Psoas muscle (tissue), 8 donors: ENCODE data around the gene RPL38. TPM values are rescaled to one million over a fixed set of nuclear protein-coding genes. Genes with fewer than 3 reads are reported as not detected.

ENCODE experiments used
- ATAC-seq, 4 donors: fragments of 200-7000 bp; cut with Tn5 transposase; one replicate each; pipeline ENCODE4 v1.9.1; 2020; ENCODE audit warnings: moderate library complexity in 3 of 4, mild to moderate bottlenecking in 2 of 4
- DNase-seq, 2 donors: peaks; one replicate each; pipeline ENCODE4 v3.0.0-alpha.2; 2020
- H3K27ac ChIP-seq: fragments of 200-600 bp; one replicate; pipeline ENCODE4 v1.8.0; 2022
- H3K27me3 ChIP-seq, 3 donors: fragments of 200-600 bp in 1 of 3; one replicate each; pipeline versions ENCODE4 v1.6.1 to v1.8.0; 2013 to 2022; ENCODE audit warnings: low read length in 2 of 3, mild to moderate bottlenecking in 2 of 3, moderate library complexity in 1 of 3; ENCODE audit not compliant: insufficient read depth in 3 of 3
- H3K36me3 ChIP-seq, 2 donors: fragments of 200-600 bp in 1 of 2; one replicate each; pipeline versions ENCODE4 v1.6.1 to v1.8.0; 2013 to 2022; ENCODE audit warnings: low read depth in 1 of 2, mild to moderate bottlenecking in 1 of 2, moderate library complexity in 1 of 2; ENCODE audit not compliant: insufficient read depth in 1 of 2
- H3K4me1 ChIP-seq: fragments of 200-600 bp; one replicate; pipeline ENCODE4 v1.8.0; 2022
- H3K4me3 ChIP-seq: fragments of 200-600 bp; one replicate; pipeline ENCODE4 v1.8.0; 2022; ENCODE audit warnings: mild to moderate bottlenecking
- H3K9me3 ChIP-seq: fragments of 200-600 bp; one replicate; pipeline ENCODE4 v1.8.0; 2022
- WGBS, 3 donors: extraction: QIAGEN DNeasy Blood & Tissue Kit; methylation state at CpG; one replicate each; pipeline versions ENCODE4 v1.1.6 to v1.1.7; 2013; 5-methylcytosine and 5-hydroxymethylcytosine counted together
- intact Hi-C, 2 donors: fragments of 100-400 bp; cut with DNase I; formaldehyde crosslinking; loops; one replicate each; pipeline versions ENCODE4 v1.11.0 to v1.14.2; 2022
- polyA plus RNA-seq, 3 donors: library from polyadenylated mRNA; stranded (reverse); fragments of 200-250 nt; gene quantifications; one replicate each; pipeline ENCODE4 v1.2.3, GENCODE V29; 2013
- total RNA-seq, 4 donors: library from RNA; stranded (reverse); fragmentation: NEBNext Ultra II Directional in 2 of 4; extraction: Animal tissue kit (Norgen Biotek cat#: 25700) in 2 of 4; gene quantifications; one replicate each; pipeline versions ENCODE4 v1.2.1 to v1.2.4, GENCODE V29; 2021 to 2023
- TF ChIP-seq, protein P1 (sequence below): fragments of 200-600 bp; IDR thresholded peaks from one replicate; pipeline ENCODE4 v1.8.0; 2022; ENCODE audit warnings: antibody characterized with exemption
- donor health status: healthy with polysubstance abuse.
- donor health status: DM: no; HTN: no; CAD: no; lungs with moderate emphysema.
- donor health status: Bipolar disorder and iron deficiency.
- donor health status: healthy.
- donor health status: DM: yes; HTN: yes; CAD: no.
- donor health status: DM: no; HTN: no; CAD: no.
- donor health status: DM: no; HTN: no; CAD: no.
- donor health status: DM: yes; HTN: yes; CAD: no.

The RPL38 gene
- total and polyA plus RNA-seq, 7 donors, result 1,032 to 1,956 (median 1,360) TPM

- Histone ChIP-seq H3K9me3 (no peaks in the 10 kb centered on the region), H3K36me3 (no peaks in the 10 kb centered on the region), H3K27ac (no peak overlapping the region), H3K4me1 (no peaks in the 10 kb centered on the region), H3K27me3 (peaks cover 0 to 37% (median 6%) of the 10 kb centered on the region in 3 donors), H3K4me3 (no peak overlapping the region)
- DNase-seq (no peak), ATAC-seq (no peak)
- TF ChIP-seq, protein P1, sequence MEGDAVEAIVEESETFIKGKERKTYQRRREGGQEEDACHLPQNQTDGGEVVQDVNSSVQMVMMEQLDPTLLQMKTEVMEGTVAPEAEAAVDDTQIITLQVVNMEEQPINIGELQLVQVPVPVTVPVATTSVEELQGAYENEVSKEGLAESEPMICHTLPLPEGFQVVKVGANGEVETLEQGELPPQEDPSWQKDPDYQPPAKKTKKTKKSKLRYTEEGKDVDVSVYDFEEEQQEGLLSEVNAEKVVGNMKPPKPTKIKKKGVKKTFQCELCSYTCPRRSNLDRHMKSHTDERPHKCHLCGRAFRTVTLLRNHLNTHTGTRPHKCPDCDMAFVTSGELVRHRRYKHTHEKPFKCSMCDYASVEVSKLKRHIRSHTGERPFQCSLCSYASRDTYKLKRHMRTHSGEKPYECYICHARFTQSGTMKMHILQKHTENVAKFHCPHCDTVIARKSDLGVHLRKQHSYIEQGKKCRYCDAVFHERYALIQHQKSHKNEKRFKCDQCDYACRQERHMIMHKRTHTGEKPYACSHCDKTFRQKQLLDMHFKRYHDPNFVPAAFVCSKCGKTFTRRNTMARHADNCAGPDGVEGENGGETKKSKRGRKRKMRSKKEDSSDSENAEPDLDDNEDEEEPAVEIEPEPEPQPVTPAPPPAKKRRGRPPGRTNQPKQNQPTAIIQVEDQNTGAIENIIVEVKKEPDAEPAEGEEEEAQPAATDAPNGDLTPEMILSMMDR, result no peak
- intact Hi-C loops, result loop anchor here in 1 of 2 donors (10.0 kb wide), 1 partner anchor 525 kb away; no protein-coding TSS in a partner anchor
- 74 to 81% (median 76%) methylated on average over 4 of the region's 4 CpGs for WGBS, 3 donors
These were observed 23.9 kb upstream of the RPL38 start for GRCh38 chr17:74179576-74179975.

GRCh38 chr17:74180336-74180735, 23.1 kb upstream of the RPL38 start:
- no peak overlapping the region for H3K27ac ChIP-seq
- DNase-seq (no peak), ATAC-seq (no peak)
- WGBS, 3 donors, result 44 to 49% (median 47%) methylated on average over 8 of the region's 8 CpGs
- peaks cover 0 to 37% (median 6%) of the 10 kb centered on the region in 3 donors for H3K27me3 ChIP-seq
- H3K4me3 ChIP-seq, result no peak overlapping the region
- H3K36me3 ChIP-seq, result no peaks in the 10 kb centered on the region
- no peaks in the 10 kb centered on the region for H3K4me1 ChIP-seq
- H3K9me3 ChIP-seq, result no peaks in the 10 kb centered on the region
- intact Hi-C loops, result no loop called here
- TF ChIP-seq, protein P1, result no peak

DNA sequence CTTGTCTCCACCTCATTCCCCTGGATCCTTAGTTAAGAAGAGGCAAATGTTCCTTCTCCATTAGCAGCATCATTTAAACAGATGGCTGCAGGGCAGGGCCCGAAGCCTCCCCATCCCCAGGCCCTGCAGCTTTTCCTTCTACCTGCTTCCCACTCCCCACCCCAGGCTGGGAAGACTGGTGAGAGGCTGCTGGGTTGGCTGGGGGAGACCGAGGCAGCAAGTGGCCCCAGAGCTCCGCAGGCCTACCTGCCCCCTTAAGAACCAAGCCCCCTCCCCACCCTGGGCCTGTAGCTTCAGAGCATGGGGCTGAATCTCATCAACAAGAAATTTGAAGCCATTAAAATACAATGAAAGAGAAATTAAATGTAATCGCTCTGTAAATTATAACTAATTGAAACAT, 22.1 kb upstream of the RPL38 start:
- TF ChIP-seq, protein P1, result no peak
- Histone ChIP-seq H3K27me3 (peaks cover 0 to 29% (median 8%) of the 10 kb centered on the region in 3 donors), H3K4me1 (no peaks in the 10 kb centered on the region), H3K4me3 (no peak overlapping the region), H3K9me3 (no peaks in the 10 kb centered on the region), H3K36me3 (no peaks in the 10 kb centered on the region), H3K27ac (no peak overlapping the region)
- DNase-seq (no peak), ATAC-seq (no peak)
- intact Hi-C loops, result no loop called here
- WGBS, 3 donors, result 87 to 93% (median 91%) methylated on average over 4 of the region's 4 CpGs

DNA sequence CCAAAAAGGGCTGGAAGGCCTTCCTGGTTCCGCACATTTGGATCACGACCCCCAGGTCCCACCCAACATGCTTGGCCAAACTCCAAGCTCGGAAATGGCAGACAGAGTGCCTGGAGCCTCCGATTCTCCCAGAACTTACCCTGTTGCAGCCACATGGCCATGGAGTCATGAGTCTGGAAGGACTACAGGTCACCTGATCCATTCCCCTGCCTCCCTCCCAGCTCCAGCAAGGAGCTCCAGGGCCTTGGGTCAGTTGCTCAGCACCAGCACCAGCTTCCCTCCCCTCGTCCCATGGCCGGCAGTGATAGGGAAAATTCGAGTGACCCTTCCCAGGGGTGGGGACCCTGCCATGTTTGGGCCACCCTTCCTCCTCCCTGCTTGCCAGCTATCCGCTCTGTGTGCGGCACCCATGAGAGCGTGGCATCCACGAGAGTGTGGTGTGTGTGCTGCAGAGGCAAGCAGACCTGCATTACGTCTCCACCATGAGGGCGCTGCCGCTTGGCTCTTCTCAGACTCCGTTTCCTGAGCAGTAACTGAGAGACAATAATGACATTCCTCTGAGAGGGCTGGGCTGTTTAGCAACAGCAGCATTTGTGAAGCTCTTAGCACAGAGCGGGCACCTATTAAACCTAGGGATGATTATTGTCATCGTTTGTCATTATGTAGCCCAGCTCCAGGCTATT, 21.3 kb upstream of the RPL38 start:
- Histone ChIP-seq H3K9me3 (no peaks in the 10 kb centered on the region), H3K27ac (no peak overlapping the region), H3K4me3 (no peak overlapping the region), H3K27me3 (peaks cover 0 to 29% (median 8%) of the 10 kb centered on the region in 3 donors), H3K4me1 (no peaks in the 10 kb centered on the region), H3K36me3 (no peaks in the 10 kb centered on the region)
- intact Hi-C loops, result no loop called here
- ATAC-seq (no peak), DNase-seq (no peak)
- 78 to 83% (median 79%) methylated on average over 17 of the region's 17 CpGs for WGBS, 3 donors
- TF ChIP-seq, protein P1, result no peak

GRCh38 chr17:74183411-74183810, 20.1 kb upstream of the RPL38 start:
- Histone ChIP-seq H3K4me1 (no peaks in the 10 kb centered on the region), H3K27me3 (peaks cover 0 to 29% (median 8%) of the 10 kb centered on the region in 3 donors), H3K27ac (no peak overlapping the region), H3K36me3 (no peaks in the 10 kb centered on the region), H3K9me3 (no peaks in the 10 kb centered on the region), H3K4me3 (no peak overlapping the region)
- WGBS, 3 donors, result 59 to 75% (median 67%) methylated on average over 9 of the region's 9 CpGs
- intact Hi-C loops, result no loop called here
- ATAC-seq, result no peak
- no peak for DNase-seq
- TF ChIP-seq, protein P1, result no peak
